NCI-H345 (cell line): ENCODE results near the gene ATP6V1E1.
"Not testable (repeated sequence)": the region's sequence is repeated elsewhere in the genome, so short reads cannot be mapped to it uniquely, and the experiment has no call there.

Experiments
- DNase-seq: peaks from one replicate; lab custom pipeline; 2025; lab: John Stamatoyannopoulos, UW

ATP6V1E1 gene

GRCh38 chr22:17628406-17629172 is at the start of gene ATP6V1E1:
Gene ATP6V1E1 (minus strand): TSS chr22:17628749. CDS start chr22:17628635, 114 bp downstream.
- peak; percentile 92 for DNase-seq

- DNase-seq = no peak
Measured at GRCh38 chr22:17675584-17675983, 47.0 kb upstream of the ATP6V1E1 start.

GRCh38 chr22:17674152-17674551 is 45.6 kb upstream of the ATP6V1E1 start:
- no peak for DNase-seq

- no peak for DNase-seq
Measured at GRCh38 chr22:17672417-17672991, 44.0 kb upstream of the ATP6V1E1 start.

GRCh38 chr22:17671521-17672092 is 43.1 kb upstream of the ATP6V1E1 start:
- not testable (repeated sequence) for DNase-seq

- no peak for DNase-seq
Measured at GRCh38 chr22:17665854-17666253, 37.3 kb upstream of the ATP6V1E1 start.

GRCh38 chr22:17665248-17665647 is 36.7 kb upstream of the ATP6V1E1 start:
- DNase-seq = no peak

GRCh38 chr22:17664414-17665055 is 36.0 kb upstream of the ATP6V1E1 start:
- no peak for DNase-seq

GRCh38 chr22:17656870-17657395 is 28.4 kb upstream of the ATP6V1E1 start:
- no peak for DNase-seq

- no peak for DNase-seq
Measured at GRCh38 chr22:17655289-17655688, 26.7 kb upstream of the ATP6V1E1 start.

GRCh38 chr22:17648569-17648968 is 20.0 kb upstream of the ATP6V1E1 start:
- no peak for DNase-seq

- DNase-seq = no peak
Measured at GRCh38 chr22:17647991-17648390, 19.4 kb upstream of the ATP6V1E1 start.

GRCh38 chr22:17647452-17647851 is 18.9 kb upstream of the ATP6V1E1 start:
- DNase-seq = no peak

- not testable (repeated sequence) for DNase-seq
Measured at GRCh38 chr22:17642357-17642756, 13.8 kb upstream of the ATP6V1E1 start.

- DNase-seq = no peak
Measured at GRCh38 chr22:17641269-17641668, 12.7 kb upstream of the ATP6V1E1 start.

- DNase-seq = peak; percentile 36
Measured at GRCh38 chr22:17639247-17639741, 10.7 kb upstream of the ATP6V1E1 start.

GRCh38 chr22:17638432-17639246 is 10.1 kb upstream of the ATP6V1E1 start, which contains the start of gene BCL2L13:
Gene BCL2L13 (plus strand): TSS chr22:17638757. CDS start chr22:17655712, 16,955 bp downstream.
- DNase-seq = peak; percentile 85

GRCh38 chr22:17638182-17638431 is 9.6 kb upstream of the ATP6V1E1 start:
- DNase-seq = no peak

GRCh38 chr22:17637490-17638181 is 9.1 kb upstream of the ATP6V1E1 start:
- DNase-seq = no peak

GRCh38 chr22:17636850-17637249 is 8.3 kb upstream of the ATP6V1E1 start:
- DNase-seq = not testable (repeated sequence)

GRCh38 chr22:17634696-17635095 is 6.1 kb upstream of the ATP6V1E1 start:
- no peak for DNase-seq
